Subcutaneous adipose tissue (tissue), 4 donors: ENCODE measurements around the gene TEX26. TPM values are rescaled to one million over a fixed set of nuclear protein-coding genes. Genes with fewer than 3 reads are reported as not detected.

Experiments used
- CTCF ChIP-seq: fragments of 450-650 bp; IDR thresholded peaks from one replicate; pipeline ENCODE4 v1.5.1; 2016; ENCODE audit warnings: low read depth, mild to moderate bottlenecking, control low read depth, antibody characterized with exemption, moderate library complexity
- total RNA-seq, 4 donors: library from RNA; depleted of rRNA; stranded (reverse); fragments of >200 nt; gene quantifications; one replicate each; pipeline ENCODE4 v1.1.0, GENCODE V29; 2016

Gene TEX26
- total RNA-seq, 4 donors from 2014 or later, result 0.51 TPM; not detected in 3

GRCh38 chr13:31007417-31007816 is 75.0 kb downstream of the TEX26 start:
- no peak for TF ChIP-seq CTCF

GRCh38 chr13:31008400-31009115 is 76.1 kb downstream of the TEX26 start:
- no peak for TF ChIP-seq CTCF

GRCh38 chr13:31009166-31009565 is 76.7 kb downstream of the TEX26 start:
- TF ChIP-seq CTCF, result no peak

- no peak for TF ChIP-seq CTCF
Observed at GRCh38 chr13:31010296-31010695, 77.8 kb downstream of the TEX26 start.

GRCh38 chr13:31011193-31011860 is 78.9 kb downstream of the TEX26 start:
- TF ChIP-seq CTCF, result no peak

- TF ChIP-seq CTCF, result no peak
Observed at GRCh38 chr13:31011901-31012654, 79.6 kb downstream of the TEX26 start.

GRCh38 chr13:31012655-31013024 is 80.2 kb downstream of the TEX26 start:
- TF ChIP-seq CTCF, result no peak
